T-cell (primary cell): ENCODE results near the gene STX4. TPM values are rescaled to one million over a fixed set of nuclear protein-coding genes. Genes with fewer than 3 reads are reported as not detected.

Experiments
- ATAC-seq, 4 experiments: fragments of 200-7000 bp in 3 of 4; fragments of 150-1000 bp in 1 of 4; cut with Tn5 transposase; replicated peaks in 1 of 4; 1 replicate in 3 of 4; 2 replicates in 1 of 4; pipeline ENCODE4 v1.10.0; 2021; ENCODE audit warnings: moderate library complexity in 3 of 4, mild to moderate bottlenecking in 2 of 4, moderate number of reproducible peaks in 1 of 4
- CTCF ChIA-PET, 2 donors: fragments of 300-600 bp; sonication (Branson Sonifier 250); formaldehyde crosslinking; loops; one replicate each; lab custom pipeline; 2022; ENCODE audit warnings: antibody characterized with exemption in 2 of 2; lab: Charles Lee
- POLR2A ChIA-PET, 2 donors: fragments of 300-600 bp; sonication (Branson Sonifier 250); formaldehyde crosslinking; loops; one replicate each; lab custom pipeline; 2022; ENCODE audit warnings: antibody characterized with exemption in 2 of 2; lab: Charles Lee
- DNase-seq, 35 experiments: peaks; one replicate each; pipeline versions ENCODE4 v3.0.0 to v3.0.0-alpha.2; 2013 to 2023
- H3K27ac ChIP-seq: one replicate; pipeline ENCODE4 v1.5.1; 2013; ENCODE audit warnings: low read length
- H3K27me3 ChIP-seq, 2 experiments: replicated peaks in 1 of 2; 1 replicate in 1 of 2; 2 replicates in 1 of 2; pipeline versions ENCODE4 v1.6.1 to v1.7.0; 2013; ENCODE audit warnings: low read length in 1 of 2, mixed read lengths in 1 of 2; ENCODE audit not compliant: control insufficient read depth in 2 of 2, insufficient read depth in 2 of 2; ENCODE audit errors: extremely low read depth in 1 of 2
- H3K36me3 ChIP-seq, 2 donors: 1 replicate in 1 of 2; 2 replicates in 1 of 2; pipeline versions ENCODE4 v1.6.1 to v1.7.0; 2013; ENCODE audit warnings: low read length in 1 of 2; ENCODE audit not compliant: control insufficient read depth in 2 of 2, insufficient read depth in 1 of 2; ENCODE audit errors: extremely low read depth in 1 of 2
- H3K4me1 ChIP-seq, 2 experiments: 1 replicate in 1 of 2; 2 replicates in 1 of 2; pipeline versions ENCODE4 v1.6.1 to v1.7.0; 2013; ENCODE audit warnings: low read length in 2 of 2, mixed read lengths in 1 of 2; ENCODE audit not compliant: insufficient read depth in 2 of 2, control insufficient read depth in 1 of 2; ENCODE audit errors: extremely low read depth in 1 of 2
- H3K4me3 ChIP-seq, 2 donors: 1 replicate in 1 of 2; 2 replicates in 1 of 2; pipeline versions ENCODE4 v1.5.1 to v1.7.0; 2013; ENCODE audit warnings: mild to moderate bottlenecking in 2 of 2, low read length in 1 of 2, moderate library complexity in 1 of 2; ENCODE audit not compliant: control insufficient read depth in 1 of 2; ENCODE audit errors: extremely low read depth in 1 of 2
- H3K9me3 ChIP-seq: 2 replicates; pipeline ENCODE4 v1.7.0; 2013
- H3K27ac Mint-ChIP-seq, 2 donors: one replicate each; pipeline ENCODE4 v1.8.0; 2020 to 2021; ENCODE audit warnings: mild to moderate bottlenecking in 2 of 2, mixed read lengths in 2 of 2
- H3K27me3 Mint-ChIP-seq, 2 donors: one replicate each; pipeline ENCODE4 v1.8.0; 2021 to 2022; ENCODE audit warnings: mixed read lengths in 2 of 2
- H3K36me3 Mint-ChIP-seq: one replicate; pipeline ENCODE4 v1.8.0; 2021; ENCODE audit warnings: mixed read lengths
- H3K4me1 Mint-ChIP-seq, 3 donors: one replicate each; pipeline ENCODE4 v1.8.0; 2020 to 2022; ENCODE audit warnings: mixed read lengths in 3 of 3, mild to moderate bottlenecking in 1 of 3
- H3K4me3 Mint-ChIP-seq, 3 donors: one replicate each; pipeline ENCODE4 v1.8.0; 2020 to 2022; ENCODE audit warnings: mild to moderate bottlenecking in 3 of 3, mixed read lengths in 3 of 3, moderate library complexity in 3 of 3
- H3K9me3 Mint-ChIP-seq, 3 donors: one replicate each; pipeline ENCODE4 v1.8.0; 2020 to 2022; ENCODE audit warnings: mixed read lengths in 3 of 3
- WGBS: methylation state at CpG from one replicate; pipeline ENCODE4 v1.1.5; 2013; ENCODE audit warnings: missing lambda C conversion rate; ENCODE audit not compliant: insufficient coverage; 5-methylcytosine and 5-hydroxymethylcytosine counted together
- total RNA-seq, 35 experiments: library from RNA in 6 of 35; stranded (reverse) in 6 of 35; fragments of 120-200 nt in 1 of 35; gene quantifications; one replicate each; pipeline versions ENCODE4 v1.2.1 to v1.2.4 and lab custom pipeline; 2013 to 2026

Gene STX4
- total RNA-seq, 5 donors from 2014 or later (not counting 1 experiment from before 2014, with no cell fraction given), result 73.9 to 110 (median 94.6) TPM

- peaks cover 15 to 60% of the 10 kb centered on the region in 2 donors for H3K36me3 ChIP-seq
- H3K9me3 Mint-ChIP-seq, result no peaks in the 10 kb centered on the region
- H3K4me3 ChIP-seq, result no peak overlapping the region
- H3K36me3 Mint-ChIP-seq, result peaks cover 33% of the 10 kb centered on the region
- peaks cover 10 to 16% (median 14%) of the 10 kb centered on the region in 3 donors for H3K4me1 Mint-ChIP-seq
- no peaks in the 10 kb centered on the region for H3K27me3 ChIP-seq
- no peak for ATAC-seq
- no peak overlapping the region for H3K27ac Mint-ChIP-seq
- no peaks in the 10 kb centered on the region for H3K9me3 ChIP-seq
- no peak for DNase-seq
- POLR2A ChIA-PET, result no interaction called here
- CTCF ChIA-PET, result interaction anchor here in 1 of 2 donors (0.5 kb wide), 1 partner anchor 76 kb away, joined by 3 read pairs; no protein-coding TSS in a partner anchor
- H3K27me3 Mint-ChIP-seq, result no peaks in the 10 kb centered on the region
- H3K4me1 ChIP-seq, result peaks cover 0 to 10% of the 10 kb centered on the region in 2 experiments
- H3K27ac ChIP-seq, result no peak overlapping the region
- WGBS, result 100% methylated on average over 2 of the region's 2 CpGs
- H3K4me3 Mint-ChIP-seq, result no peak overlapping the region
Measured at GRCh38 chr16:31038993-31039392, 5.6 kb downstream of the STX4 start.

DNA sequence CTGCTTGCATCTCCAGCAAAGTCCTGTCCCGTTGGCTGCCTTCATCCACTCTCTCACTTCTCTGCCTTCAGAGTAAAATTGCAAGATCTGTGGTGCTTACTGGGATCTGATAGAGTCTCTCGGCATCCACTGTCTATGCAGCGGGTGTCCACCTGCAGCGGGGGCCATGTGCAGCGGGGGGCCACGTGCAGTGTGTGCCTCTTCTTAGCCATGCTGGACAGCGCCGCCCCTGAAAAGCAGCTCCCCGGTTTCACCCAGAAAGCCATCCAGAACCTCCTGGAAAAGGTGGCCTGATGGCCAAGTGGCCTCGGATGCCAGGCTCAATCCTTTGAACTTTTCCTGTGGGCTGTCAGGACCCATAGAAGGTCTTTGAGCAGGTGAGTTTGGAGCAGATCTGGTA lies 9.5 kb downstream of the STX4 start:
- ATAC-seq (no peak), DNase-seq (no peak)
- Histone ChIP-seq H3K27me3 (no peaks in the 10 kb centered on the region), H3K9me3 (no peaks in the 10 kb centered on the region), H3K4me1 (no peaks in the 10 kb centered on the region), H3K36me3 (peaks cover 10 to 38% of the 10 kb centered on the region in 2 donors), H3K4me3 (no peak overlapping the region), H3K27ac (no peak overlapping the region)
- ChIA-PET CTCF (interaction anchor here in 1 of 2 donors (0.5 kb wide), 1 partner anchor 19 kb away, joined by 3 read pairs; no protein-coding TSS in a partner anchor), POLR2A (interaction anchor here in 1 of 2 donors (0.6 kb wide), 1 partner anchor 271 kb away, joined by 3 read pairs; no protein-coding TSS in a partner anchor)
- H3K27ac Mint-ChIP-seq, result no peak overlapping the region
- no peaks in the 10 kb centered on the region for H3K27me3 Mint-ChIP-seq
- WGBS, result 97% methylated on average over 9 of the region's 10 CpGs
- peaks cover 16% of the 10 kb centered on the region for H3K36me3 Mint-ChIP-seq
- H3K4me3 Mint-ChIP-seq, result no peak overlapping the region
- no peaks in the 10 kb centered on the region for H3K9me3 Mint-ChIP-seq
- no peaks in the 10 kb centered on the region for H3K4me1 Mint-ChIP-seq

DNA sequence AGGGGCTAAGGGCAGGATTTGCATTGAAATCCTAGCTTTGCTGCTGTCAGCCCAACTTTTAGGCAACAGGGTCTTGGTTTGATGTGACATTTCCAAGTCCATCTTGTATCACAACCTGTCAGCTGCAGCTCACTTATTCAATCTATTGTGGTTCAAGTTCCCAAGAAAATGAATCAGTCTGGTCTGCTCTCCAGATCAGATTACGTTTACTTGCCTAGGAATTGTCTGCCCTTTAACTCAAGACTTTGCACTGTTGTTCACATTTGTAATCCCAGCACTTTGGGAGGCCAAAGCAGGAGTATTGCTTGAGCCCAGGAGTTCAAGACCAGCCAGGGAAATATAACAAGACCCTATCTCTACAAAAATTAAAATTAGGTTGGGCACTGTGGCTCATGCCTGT lies 10.0 kb downstream of the STX4 start:
- Mint-ChIP-seq H3K27ac (no peak overlapping the region), H3K4me1 (no peaks in the 10 kb centered on the region), H3K9me3 (no peaks in the 10 kb centered on the region), H3K27me3 (no peaks in the 10 kb centered on the region), H3K4me3 (no peak overlapping the region), H3K36me3 (peaks cover 16% of the 10 kb centered on the region)
- WGBS, result 91% methylated on average over 1 of the region's 1 CpG
- no peak overlapping the region for H3K27ac ChIP-seq
- ChIA-PET CTCF (interaction anchor here in 1 of 2 donors (0.5 kb wide), 1 partner anchor 20 kb away, joined by 3 read pairs; no protein-coding TSS in a partner anchor), POLR2A (no interaction called here)
- H3K9me3 ChIP-seq, result no peaks in the 10 kb centered on the region
- H3K36me3 ChIP-seq, result peaks cover 6 to 33% of the 10 kb centered on the region in 2 donors
- H3K27me3 ChIP-seq, result no peaks in the 10 kb centered on the region
- H3K4me3 ChIP-seq, result no peak overlapping the region
- no peak for DNase-seq
- no peak for ATAC-seq
- H3K4me1 ChIP-seq, result no peaks in the 10 kb centered on the region

GRCh38 chr16:31043898-31044481 lies 10.6 kb downstream of the STX4 start:
- no peaks in the 10 kb centered on the region for H3K4me1 ChIP-seq
- WGBS, result no CpG with 5 or more reads among the region's 4 CpGs
- peaks cover 5 to 27% of the 10 kb centered on the region in 2 donors for H3K36me3 ChIP-seq
- no peak overlapping the region for H3K27ac ChIP-seq
- no peaks in the 10 kb centered on the region for H3K27me3 ChIP-seq
- ATAC-seq (no peak), DNase-seq (no peak)
- no peaks in the 10 kb centered on the region for H3K4me1 Mint-ChIP-seq
- H3K4me3 ChIP-seq, result no peak overlapping the region
- H3K27ac Mint-ChIP-seq, result no peak overlapping the region
- CTCF ChIA-PET, result no interaction called here
- H3K36me3 Mint-ChIP-seq, result peaks cover 11% of the 10 kb centered on the region
- no peaks in the 10 kb centered on the region for H3K9me3 ChIP-seq
- no peaks in the 10 kb centered on the region for H3K27me3 Mint-ChIP-seq
- no peak overlapping the region for H3K4me3 Mint-ChIP-seq
- POLR2A ChIA-PET, result no interaction called here
- H3K9me3 Mint-ChIP-seq, result no peaks in the 10 kb centered on the region

- Histone ChIP-seq H3K36me3 (no peaks in the 10 kb centered on the region), H3K27me3 (no peaks in the 10 kb centered on the region), H3K4me1 (no peaks in the 10 kb centered on the region), H3K9me3 (no peaks in the 10 kb centered on the region), H3K4me3 (no peak overlapping the region), H3K27ac (no peak overlapping the region)
- 92% methylated on average over 8 of the region's 10 CpGs for WGBS
- POLR2A ChIA-PET, result interaction anchor here in 1 of 2 donors (0.6 kb wide), 1 partner anchor 705 kb away, joined by 11 read pairs; no protein-coding TSS in a partner anchor
- Mint-ChIP-seq H3K27me3 (no peaks in the 10 kb centered on the region), H3K4me3 (no peak overlapping the region), H3K36me3 (peaks cover 3% of the 10 kb centered on the region), H3K9me3 (no peaks in the 10 kb centered on the region), H3K27ac (no peak overlapping the region), H3K4me1 (peaks cover 0 to 2% (median 0%) of the 10 kb centered on the region in 3 donors)
- CTCF ChIA-PET, result interaction anchor here in 1 of 2 donors (0.6 kb wide), 1 partner anchor 13 kb away, joined by 3 read pairs; no protein-coding TSS in a partner anchor
- ATAC-seq (no peak), DNase-seq (no peak)
Measured at GRCh38 chr16:31050280-31051030, 17.1 kb downstream of the STX4 start.

DNA sequence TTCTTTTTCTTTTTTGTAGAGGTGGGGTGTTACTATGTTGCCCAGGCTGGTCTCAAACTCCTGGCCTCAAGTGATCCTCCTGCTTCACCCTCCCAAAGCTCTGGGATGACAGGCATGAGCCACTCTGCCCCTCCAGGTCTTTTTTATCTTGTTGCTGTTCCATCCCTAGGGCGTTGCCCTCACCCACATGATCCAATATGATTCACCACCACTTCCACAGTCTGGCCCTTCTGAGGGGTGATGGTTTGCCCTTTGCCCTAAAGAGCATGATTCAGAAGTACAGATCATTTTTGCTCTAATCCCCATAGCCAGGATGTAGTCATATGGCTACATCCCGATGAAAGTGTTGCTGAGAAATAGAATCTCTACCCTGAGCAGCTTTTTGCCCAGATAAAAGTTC lies 18.8 kb downstream of the STX4 start:
- H3K27me3 Mint-ChIP-seq, result no peaks in the 10 kb centered on the region
- no peak for ATAC-seq
- ChIA-PET CTCF (no interaction called here), POLR2A (no interaction called here)
- no CpG with 5 or more reads among the region's 2 CpGs for WGBS
- no peaks in the 10 kb centered on the region for H3K4me1 ChIP-seq
- no peaks in the 10 kb centered on the region for H3K27me3 ChIP-seq
- no peak overlapping the region for H3K27ac Mint-ChIP-seq
- H3K4me3 ChIP-seq, result no peak overlapping the region
- no peak overlapping the region for H3K27ac ChIP-seq
- H3K9me3 ChIP-seq, result no peaks in the 10 kb centered on the region
- no peaks in the 10 kb centered on the region for H3K9me3 Mint-ChIP-seq
- peaks cover 0 to 2% (median 0%) of the 10 kb centered on the region in 3 donors for H3K4me1 Mint-ChIP-seq
- peaks cover 6% of the 10 kb centered on the region for H3K36me3 Mint-ChIP-seq
- H3K4me3 Mint-ChIP-seq, result no peak overlapping the region
- DNase-seq, result no peak
- H3K36me3 ChIP-seq, result no peaks in the 10 kb centered on the region
